ENCODE measurements around the gene MEX3C. TPM values are rescaled to one million over a fixed set of nuclear protein-coding genes. Genes with fewer than 3 reads are reported as not detected.

Gene MEX3C
- total RNA-seq, 6 experiments from 2014 or later, result 31.2 to 39.3 (median 35.6) TPM

- H3K36me3 Mint-ChIP-seq (ENCODE audit: low read depth), result no peaks in the 10 kb centered on the region
- peaks cover 21% of the 10 kb centered on the region for H3K4me1 Mint-ChIP-seq (ENCODE audit: low read depth)
- H3K27ac Mint-ChIP-seq, result peak overlapping the region; percentile 89
- DNase-seq, result peak; percentile 78
- H3K27me3 Mint-ChIP-seq (ENCODE audit: insufficient read depth), result no peaks in the 10 kb centered on the region; the same call in 1 of the 2 replicates
- no peak for TF ChIP-seq CTCF (IDR thresholded peaks at IDR 0.05)
- H3K9me3 Mint-ChIP-seq, result no peaks in the 10 kb centered on the region
- peak overlapping the region; percentile 86 for H3K4me3 Mint-ChIP-seq
Measured at GRCh38 chr18:51135364-51135763, 62.1 kb downstream of the MEX3C start.

- H3K36me3 Mint-ChIP-seq (ENCODE audit: low read depth), result no peaks in the 10 kb centered on the region
- H3K4me1 Mint-ChIP-seq (ENCODE audit: low read depth), result peaks cover 18% of the 10 kb centered on the region
- no peaks in the 10 kb centered on the region for H3K27me3 Mint-ChIP-seq (ENCODE audit: insufficient read depth)
- DNase-seq, result no peak
- H3K4me3 Mint-ChIP-seq, result peak overlapping the region; percentile 86
- no peak for TF ChIP-seq CTCF (IDR thresholded peaks at IDR 0.05)
- H3K27ac Mint-ChIP-seq, result peak overlapping the region; percentile 89
- H3K9me3 Mint-ChIP-seq, result no peaks in the 10 kb centered on the region
Measured at GRCh38 chr18:51134721-51135120, 62.8 kb downstream of the MEX3C start.

- peaks cover 22% of the 10 kb centered on the region for H3K4me1 Mint-ChIP-seq (ENCODE audit: low read depth)
- H3K27ac Mint-ChIP-seq, result no peak overlapping the region
- no peaks in the 10 kb centered on the region for H3K27me3 Mint-ChIP-seq (ENCODE audit: insufficient read depth)
- no peak for TF ChIP-seq CTCF (IDR thresholded peaks at IDR 0.05)
- H3K4me3 Mint-ChIP-seq, result no peak overlapping the region
- no peaks in the 10 kb centered on the region for H3K36me3 Mint-ChIP-seq (ENCODE audit: low read depth)
- H3K9me3 Mint-ChIP-seq, result no peaks in the 10 kb centered on the region
- DNase-seq, result no peak
Measured at GRCh38 chr18:51133580-51134160, 63.8 kb downstream of the MEX3C start.

- no peak for TF ChIP-seq CTCF (IDR thresholded peaks at IDR 0.05)
- Mint-ChIP-seq H3K4me3 (no peak overlapping the region), H3K27me3 (ENCODE audit: insufficient read depth) (0 out of 2 replicates have a peak, but pooled peaks cover 2% of the 10 kb centered on the region), H3K4me1 (ENCODE audit: low read depth) (peaks cover 26% of the 10 kb centered on the region), H3K9me3 (no peaks in the 10 kb centered on the region), H3K27ac (no peak overlapping the region), H3K36me3 (ENCODE audit: low read depth) (no peaks in the 10 kb centered on the region)
- DNase-seq, result no peak
Measured at GRCh38 chr18:51132256-51132935, 65.1 kb downstream of the MEX3C start.

GRCh38 chr18:51128533-51128932, 68.9 kb downstream of the MEX3C start:
- Mint-ChIP-seq H3K4me1 (ENCODE audit: low read depth) (peaks cover 8% of the 10 kb centered on the region), H3K36me3 (ENCODE audit: low read depth) (no peaks in the 10 kb centered on the region), H3K27me3 (ENCODE audit: insufficient read depth) (peaks cover 11% of the 10 kb centered on the region), H3K27ac (no peak overlapping the region), H3K9me3 (no peaks in the 10 kb centered on the region), H3K4me3 (no peak overlapping the region; the same call in 1 of the 2 replicates)
- TF ChIP-seq CTCF (IDR thresholded peaks at IDR 0.05), result no peak
- DNase-seq, result no peak
